Kidney (tissue), 14 donors: ENCODE results near the gene FGGY. TPM values are rescaled to one million over a fixed set of nuclear protein-coding genes. Genes with fewer than 3 reads are reported as not detected.
"Not testable (repeated sequence)": the region's sequence is repeated elsewhere in the genome, so short reads cannot be mapped to it uniquely, and the experiment has no call there.

Experiments used
- DNase-seq, 5 donors: peaks; one replicate each; pipeline ENCODE4 v3.0.0-alpha.2; 2013 to 2020
- FAIRE-seq: peaks from 2 replicates; lab custom pipeline; 2012; peaks lifted over from hg19 to GRCh38; lab: Jason Lieb, UNC
- H3K27ac ChIP-seq, 2 donors: one replicate each; pipeline ENCODE4 v1.7.0; 2013; ENCODE audit warnings: low read depth in 2 of 2, low read length in 2 of 2, inconsistent platforms in 1 of 2
- H3K27me3 ChIP-seq: one replicate; pipeline ENCODE4 v1.7.1; 2013; ENCODE audit warnings: low read length, inconsistent platforms; ENCODE audit not compliant: control insufficient read depth, insufficient read depth
- H3K36me3 ChIP-seq, 3 donors: one replicate each; pipeline versions ENCODE4 v1.7.0 to v1.7.1; 2013; ENCODE audit warnings: low read length in 3 of 3, control low read depth in 1 of 3, inconsistent platforms in 1 of 3; ENCODE audit not compliant: insufficient read depth in 3 of 3, control insufficient read depth in 2 of 3
- H3K4me1 ChIP-seq, 3 donors: one replicate each; pipeline versions ENCODE4 v1.7.0 to v1.7.1; 2013; ENCODE audit warnings: low read length in 3 of 3, inconsistent platforms in 1 of 3, low read depth in 1 of 3; ENCODE audit not compliant: control insufficient read depth in 2 of 3, insufficient read depth in 2 of 3
- H3K4me3 ChIP-seq, 3 donors: one replicate each; pipeline versions ENCODE4 v1.7.0 to v1.8.1; 2013; ENCODE audit warnings: low read length in 3 of 3, control low read depth in 1 of 3, inconsistent platforms in 1 of 3
- H3K9ac ChIP-seq, 3 donors: one replicate each; pipeline versions ENCODE4 v1.7.0 to v1.7.1; 2013; ENCODE audit warnings: low read length in 3 of 3, control low read depth in 1 of 3, inconsistent platforms in 1 of 3
- H3K9me3 ChIP-seq, 3 donors: one replicate each; pipeline versions ENCODE4 v1.7.0 to v1.7.1; 2013; ENCODE audit warnings: low read length in 3 of 3, control low read depth in 1 of 3, inconsistent platforms in 1 of 3; ENCODE audit not compliant: control insufficient read depth in 2 of 3, insufficient read depth in 1 of 3
- CTCF ChIP-seq: IDR thresholded peaks from 3 replicates; pipeline ENCODE4 v1.5.1; 2012; ENCODE audit warnings: mild to moderate bottlenecking, moderate library complexity, borderline replicate concordance; ENCODE audit not compliant: insufficient read depth; ENCODE audit errors: extremely low read depth
- intact Hi-C: fragments of 100-400 bp; cut with DNase I; formaldehyde crosslinking; loops from one replicate; pipeline ENCODE4 v1.11.1; 2022
- polyA plus RNA-seq: library from polyadenylated mRNA; stranded (reverse); fragments of 350-450 nt; fragmentation: Illumina TruSeq; extraction: RNeasy Lipid Tissue Mini Kit (QIAGEN cat#74804); gene quantifications from one replicate; pipeline ENCODE4 v1.2.3, GENCODE V29; 2014; ENCODE audit warnings: low read depth, low replicate concordance; ENCODE audit not compliant: insufficient read depth
- total RNA-seq: library from RNA; stranded (reverse); fragmentation: NEBNext Ultra II Directional; extraction: Animal tissue kit (Norgen Biotek cat#: 25700); gene quantifications from one replicate; pipeline ENCODE4 v1.2.1, GENCODE V29; 2021
- donor health status: control.
- donor health status: control.
- donor health status: control.
- donor health status: control.
- donor health status: control.
- donor health status: DM: yes; HTN: yes; CAD: no.
- donor health status: Normal renal cell carcinoma (clear cell type).

The FGGY gene
- total and polyA plus RNA-seq, 2 donors from 2014 or later: 11.2 to 31.0 TPM

- Histone ChIP-seq H3K9ac (no peak overlapping the region), H3K4me3 (no peak overlapping the region), H3K4me1 (no peaks in the 10 kb centered on the region), H3K27me3 (no peaks in the 10 kb centered on the region), H3K36me3 (no peaks in the 10 kb centered on the region), H3K9me3 (no peaks in the 10 kb centered on the region), H3K27ac (no peak overlapping the region)
- TF ChIP-seq CTCF: no peak
- FAIRE-seq (no peak), DNase-seq (no peak)
- intact Hi-C loops: no loop called here
These were observed 233.2 kb downstream of the FGGY start for GRCh38 chr1:59530119-59530518.

- Histone ChIP-seq H3K27me3 (no peaks in the 10 kb centered on the region), H3K4me3 (no peak overlapping the region), H3K36me3 (no peaks in the 10 kb centered on the region), H3K27ac (no peak overlapping the region), H3K4me1 (no peaks in the 10 kb centered on the region), H3K9ac (no peak overlapping the region), H3K9me3 (no peaks in the 10 kb centered on the region)
- FAIRE-seq (no peak), DNase-seq (no peak)
- TF ChIP-seq CTCF: no peak
- intact Hi-C loops: no loop called here
These were observed 235.2 kb downstream of the FGGY start for GRCh38 chr1:59532102-59532501.

DNA sequence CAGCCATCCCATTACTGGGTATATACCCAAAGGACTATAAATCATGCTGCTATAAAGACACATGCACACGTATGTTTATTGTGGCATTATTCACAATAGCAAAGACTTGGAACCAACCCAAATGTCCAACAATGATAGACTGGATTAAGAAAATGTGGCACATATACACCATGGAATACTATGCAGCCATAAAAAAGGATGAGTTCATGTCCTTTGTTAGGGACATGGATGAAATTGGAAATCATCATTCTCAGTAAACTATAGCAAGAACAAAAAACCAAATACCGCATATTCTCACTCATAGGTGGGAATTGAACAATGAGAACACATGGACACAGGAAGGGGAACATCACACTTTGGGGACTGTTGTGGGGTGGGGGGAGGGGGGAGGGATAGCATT, 241.6 kb downstream of the FGGY start:
- FAIRE-seq, DNase-seq, H3K9ac ChIP-seq, H3K36me3 ChIP-seq, H3K27me3 ChIP-seq, H3K9me3 ChIP-seq, intact Hi-C loops, H3K4me3 ChIP-seq, H3K4me1 ChIP-seq, H3K27ac ChIP-seq: not testable (repeated sequence)

GRCh38 chr1:59539961-59540681, 243.2 kb downstream of the FGGY start:
- Histone ChIP-seq H3K27me3 (no peaks in the 10 kb centered on the region), H3K4me1 (peaks cover 3 to 21% (median 8%) of the 10 kb centered on the region in 3 donors), H3K27ac (no peak overlapping the region), H3K9ac (no peak overlapping the region), H3K9me3 (no peaks in the 10 kb centered on the region), H3K36me3 (no peaks in the 10 kb centered on the region), H3K4me3 (no peak overlapping the region)
- TF ChIP-seq CTCF: no peak
- DNase-seq: no peak
- intact Hi-C loops: no loop called here
- FAIRE-seq: no peak
